GM23338 (cell line): ENCODE measurements around the gene SYNE2. TPM values are rescaled to one million over a fixed set of nuclear protein-coding genes. Genes with fewer than 3 reads are reported as not detected.

Experiments
- ATAC-seq: fragments of 200-7000 bp; cut with Tn5 transposase; 3 replicates; pipeline ENCODE4 v1.9.1; 2020
- DNase-seq: peaks from one replicate; pipeline ENCODE4 v3.0.0-alpha.2; 2015; ENCODE audit warnings: low spot score
- H2AFZ ChIP-seq: fragments of 200-600 bp; sonication (generic); 2 replicates; pipeline ENCODE4 v1.8.0; 2016; ENCODE audit warnings: antibody characterized with exemption, mild to moderate bottlenecking, moderate library complexity
- H3F3A ChIP-seq: fragments of 200-600 bp; sonication (generic); replicated peaks from 2 replicates; pipeline ENCODE4 v1.8.0; 2017; ENCODE audit warnings: antibody characterized with exemption, mixed run types, low read depth
- H3K27ac ChIP-seq: fragments of 200-600 bp; sonication (generic); 2 replicates; pipeline ENCODE4 v1.6.1; 2016; ENCODE audit warnings: low read depth
- H3K27me3 ChIP-seq: fragments of 200-600 bp; sonication (generic); 2 replicates; pipeline ENCODE4 v1.8.0; 2016; ENCODE audit warnings: mild to moderate bottlenecking, mixed run types, moderate library complexity; ENCODE audit not compliant: insufficient read depth
- H3K36me3 ChIP-seq: fragments of 200-600 bp; sonication (generic); 2 replicates; pipeline ENCODE4 v1.8.0; 2016; ENCODE audit warnings: mild to moderate bottlenecking; ENCODE audit not compliant: insufficient read depth
- H3K4me1 ChIP-seq: fragments of 200-600 bp; sonication (generic); 2 replicates; pipeline ENCODE4 v1.8.0; 2016; ENCODE audit warnings: mild to moderate bottlenecking, moderate library complexity; ENCODE audit not compliant: insufficient read depth
- H3K4me2 ChIP-seq: fragments of 200-600 bp; sonication (generic); 2 replicates; pipeline ENCODE4 v1.7.1; 2017; ENCODE audit warnings: mixed run types
- H3K4me3 ChIP-seq: fragments of 200-600 bp; sonication (generic); 2 replicates; pipeline ENCODE4 v1.6.1; 2016; ENCODE audit warnings: mixed run types
- H3K79me2 ChIP-seq: fragments of 200-600 bp; sonication (generic); replicated peaks from 2 replicates; pipeline ENCODE4 v1.8.0; 2017; ENCODE audit warnings: mild to moderate bottlenecking; ENCODE audit not compliant: insufficient read depth
- H3K9me2 ChIP-seq: fragments of 200-600 bp; sonication (generic); 2 replicates; pipeline ENCODE4 v1.8.0; 2017; ENCODE audit not compliant: insufficient read depth
- H4K20me1 ChIP-seq: fragments of 200-600 bp; sonication (generic); replicated peaks from 2 replicates; pipeline ENCODE4 v1.8.0; 2017; ENCODE audit warnings: mild to moderate bottlenecking; ENCODE audit not compliant: insufficient read depth
- H3K27ac Mint-ChIP-seq: 2 replicates; pipeline ENCODE4 v1.8.0; 2020; ENCODE audit warnings: inconsistent platforms, mild to moderate bottlenecking, moderate library complexity, mixed read lengths
- H3K27me3 Mint-ChIP-seq: 3 replicates; pipeline ENCODE4 v1.8.0; 2022; ENCODE audit warnings: low read depth, mild to moderate bottlenecking, moderate library complexity, mixed read lengths, inconsistent platforms; ENCODE audit not compliant: insufficient read depth, poor library complexity
- H3K36me3 Mint-ChIP-seq: 3 replicates; pipeline ENCODE4 v1.8.0; 2021; ENCODE audit warnings: low read depth, mild to moderate bottlenecking, inconsistent platforms, moderate library complexity, mixed read lengths
- H3K4me1 Mint-ChIP-seq: 3 replicates; pipeline ENCODE4 v1.8.0; 2020; ENCODE audit warnings: mild to moderate bottlenecking, inconsistent platforms, mixed read lengths
- H3K4me3 Mint-ChIP-seq: 3 replicates; pipeline ENCODE4 v1.8.0; 2021; ENCODE audit warnings: moderate library complexity, mild to moderate bottlenecking, inconsistent platforms, mixed read lengths
- H3K9me3 Mint-ChIP-seq: 3 replicates; pipeline ENCODE4 v1.8.0; 2020; ENCODE audit warnings: moderate library complexity, mild to moderate bottlenecking, inconsistent platforms, mixed read lengths
- EZH2 ChIP-seq: fragments of 200-600 bp; sonication (generic); IDR thresholded peaks from one replicate; pipeline ENCODE4 v1.8.0; 2017; ENCODE audit warnings: antibody characterized with exemption, mild to moderate bottlenecking, low read depth; ENCODE audit not compliant: unreplicated experiment
- EZH2phosphoT487 ChIP-seq: fragments of 200-600 bp; sonication (generic); IDR thresholded peaks from one replicate; pipeline ENCODE4 v1.8.1; 2018; ENCODE audit warnings: antibody characterized with exemption; ENCODE audit not compliant: unreplicated experiment
- POLR2AphosphoS5 ChIP-seq: IDR thresholded peaks from 2 replicates; pipeline ENCODE4 v1.6.1; 2016; ENCODE audit warnings: antibody characterized with exemption, low read depth
- polyA plus RNA-seq: library from polyadenylated mRNA; unstranded; fragments of >200 nt; fragmentation: Nextera tagmentation; extraction: Ambion mirVana; gene quantifications from 2 replicates; pipeline ENCODE4 v1.2.1, GENCODE V29; 2016
- total RNA-seq: library from RNA; depleted of rRNA; stranded (reverse); fragments of >200 nt; shearing (Covaris generic); gene quantifications from 2 replicates; pipeline ENCODE4 v1.2.3, GENCODE V29; 2014
- TF ChIP-seq, protein P1 (sequence below), 2 experiments: fragments of 200-600 bp in 1 of 2; sonication (generic) in 1 of 2; conservative IDR thresholded peaks; 2 replicates each; pipeline versions ENCODE4 v1.5.1 to v1.6.1; 2016 to 2017; ENCODE audit warnings: antibody characterized with exemption in 2 of 2, low read depth in 2 of 2, mild to moderate bottlenecking in 2 of 2, moderate library complexity in 1 of 2
- TF ChIP-seq, protein P2 (sequence below): fragments of 250-450 bp; sonication (Bioruptor Pico); IDR thresholded peaks from 2 replicates; pipeline ENCODE4 v1.5.0; 2020; ENCODE audit warnings: mild to moderate bottlenecking, moderate library complexity

Gene SYNE2
- total and polyA plus RNA-seq, 2 experiments from 2014 or later: 34.3 to 86.5 TPM

DNA sequence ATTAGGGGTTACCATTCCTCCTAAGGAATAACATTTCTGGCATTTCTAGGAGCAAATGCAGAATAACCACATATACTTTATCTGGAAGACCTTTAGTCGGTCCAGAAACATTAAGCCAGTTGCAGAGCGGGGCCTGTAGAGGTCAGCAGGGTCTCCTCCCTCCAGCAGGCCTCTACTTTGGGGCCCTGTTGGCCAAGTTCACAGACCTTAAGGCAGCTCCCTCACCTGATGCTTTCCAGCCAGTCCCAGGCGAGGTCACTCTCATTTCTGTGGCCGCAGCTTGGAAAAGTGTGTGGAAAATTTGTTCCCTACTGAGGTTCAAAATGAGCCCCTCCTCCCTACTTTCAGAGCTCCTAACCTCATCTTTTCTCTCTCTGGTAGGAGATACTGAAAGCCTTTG, 367.3 kb downstream of the SYNE2 start:
- no peaks in the 10 kb centered on the region for H3K27me3 ChIP-seq
- Mint-ChIP-seq H3K4me3 (no peak overlapping the region), H3K27ac (no peak overlapping the region), H3K36me3 (peaks cover 76% of the 10 kb centered on the region), H3K27me3 (no peaks in the 10 kb centered on the region), H3K9me3 (no peaks in the 10 kb centered on the region), H3K4me1 (no peaks in the 10 kb centered on the region)
- peaks cover 25% of the 10 kb centered on the region for H3K36me3 ChIP-seq
- H3K27ac ChIP-seq: no peak overlapping the region
- H3K9me2 ChIP-seq: no peaks in the 10 kb centered on the region
- TF ChIP-seq EZH2phosphoT487: no peak
- TF ChIP-seq, protein P1, sequence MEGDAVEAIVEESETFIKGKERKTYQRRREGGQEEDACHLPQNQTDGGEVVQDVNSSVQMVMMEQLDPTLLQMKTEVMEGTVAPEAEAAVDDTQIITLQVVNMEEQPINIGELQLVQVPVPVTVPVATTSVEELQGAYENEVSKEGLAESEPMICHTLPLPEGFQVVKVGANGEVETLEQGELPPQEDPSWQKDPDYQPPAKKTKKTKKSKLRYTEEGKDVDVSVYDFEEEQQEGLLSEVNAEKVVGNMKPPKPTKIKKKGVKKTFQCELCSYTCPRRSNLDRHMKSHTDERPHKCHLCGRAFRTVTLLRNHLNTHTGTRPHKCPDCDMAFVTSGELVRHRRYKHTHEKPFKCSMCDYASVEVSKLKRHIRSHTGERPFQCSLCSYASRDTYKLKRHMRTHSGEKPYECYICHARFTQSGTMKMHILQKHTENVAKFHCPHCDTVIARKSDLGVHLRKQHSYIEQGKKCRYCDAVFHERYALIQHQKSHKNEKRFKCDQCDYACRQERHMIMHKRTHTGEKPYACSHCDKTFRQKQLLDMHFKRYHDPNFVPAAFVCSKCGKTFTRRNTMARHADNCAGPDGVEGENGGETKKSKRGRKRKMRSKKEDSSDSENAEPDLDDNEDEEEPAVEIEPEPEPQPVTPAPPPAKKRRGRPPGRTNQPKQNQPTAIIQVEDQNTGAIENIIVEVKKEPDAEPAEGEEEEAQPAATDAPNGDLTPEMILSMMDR (conservative IDR thresholded peaks at IDR 0.05; ENCODE audit: low read depth in 2 of 2): peak; percentile 15 to 19; a peak in 2 of 4 replicates
- H3K4me1 ChIP-seq: no peaks in the 10 kb centered on the region
- DNase-seq: no peak
- H3F3A ChIP-seq: 0 out of 2 replicates have a peak, but pooled peaks cover 2% of the 10 kb centered on the region
- H3K4me2 ChIP-seq: no peak overlapping the region
- H3K79me2 ChIP-seq: no peaks in the 10 kb centered on the region
- no peak overlapping the region for H2AFZ ChIP-seq
- no peaks in the 10 kb centered on the region; the same call in 1 of the 2 replicates for H4K20me1 ChIP-seq
- peak; percentile 69 for ATAC-seq
- H3K4me3 ChIP-seq: no peak overlapping the region

DNA sequence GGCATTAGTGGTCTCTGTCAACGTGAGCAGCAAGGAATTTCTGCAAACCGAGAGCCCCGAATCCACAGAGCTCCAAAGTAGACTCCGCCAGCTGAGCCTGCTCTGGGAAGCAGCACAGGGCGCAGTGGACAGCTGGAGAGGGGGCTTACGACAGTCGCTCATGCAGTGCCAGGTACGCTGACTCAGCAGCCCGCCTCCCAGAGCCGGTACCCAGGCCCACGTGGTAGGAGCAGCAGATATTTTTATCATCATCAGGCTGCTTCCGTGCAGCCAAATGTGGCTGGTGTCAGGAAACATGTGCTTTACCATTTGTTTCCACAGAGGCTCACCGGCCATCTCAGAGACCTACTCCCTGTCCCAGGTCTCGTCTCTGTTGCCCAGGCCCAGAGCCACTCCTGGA, 367.7 kb downstream of the SYNE2 start:
- H3K9me3 Mint-ChIP-seq: no peaks in the 10 kb centered on the region
- no peak for ATAC-seq
- Histone ChIP-seq H3K4me3 (no peak overlapping the region), H2AFZ (no peak overlapping the region), H3K4me1 (no peaks in the 10 kb centered on the region), H4K20me1 (no peaks in the 10 kb centered on the region; the same call in 1 of the 2 replicates), H3K27me3 (no peaks in the 10 kb centered on the region), H3K9me2 (no peaks in the 10 kb centered on the region), H3K79me2 (no peaks in the 10 kb centered on the region), H3K36me3 (peaks cover 25% of the 10 kb centered on the region), H3F3A (0 out of 2 replicates have a peak, but pooled peaks cover 2% of the 10 kb centered on the region), H3K27ac (no peak overlapping the region), H3K4me2 (no peak overlapping the region)
- no peak overlapping the region for H3K27ac Mint-ChIP-seq
- TF ChIP-seq POLR2AphosphoS5 (no peak), EZH2 (no peak)
- TF ChIP-seq, protein P2, sequence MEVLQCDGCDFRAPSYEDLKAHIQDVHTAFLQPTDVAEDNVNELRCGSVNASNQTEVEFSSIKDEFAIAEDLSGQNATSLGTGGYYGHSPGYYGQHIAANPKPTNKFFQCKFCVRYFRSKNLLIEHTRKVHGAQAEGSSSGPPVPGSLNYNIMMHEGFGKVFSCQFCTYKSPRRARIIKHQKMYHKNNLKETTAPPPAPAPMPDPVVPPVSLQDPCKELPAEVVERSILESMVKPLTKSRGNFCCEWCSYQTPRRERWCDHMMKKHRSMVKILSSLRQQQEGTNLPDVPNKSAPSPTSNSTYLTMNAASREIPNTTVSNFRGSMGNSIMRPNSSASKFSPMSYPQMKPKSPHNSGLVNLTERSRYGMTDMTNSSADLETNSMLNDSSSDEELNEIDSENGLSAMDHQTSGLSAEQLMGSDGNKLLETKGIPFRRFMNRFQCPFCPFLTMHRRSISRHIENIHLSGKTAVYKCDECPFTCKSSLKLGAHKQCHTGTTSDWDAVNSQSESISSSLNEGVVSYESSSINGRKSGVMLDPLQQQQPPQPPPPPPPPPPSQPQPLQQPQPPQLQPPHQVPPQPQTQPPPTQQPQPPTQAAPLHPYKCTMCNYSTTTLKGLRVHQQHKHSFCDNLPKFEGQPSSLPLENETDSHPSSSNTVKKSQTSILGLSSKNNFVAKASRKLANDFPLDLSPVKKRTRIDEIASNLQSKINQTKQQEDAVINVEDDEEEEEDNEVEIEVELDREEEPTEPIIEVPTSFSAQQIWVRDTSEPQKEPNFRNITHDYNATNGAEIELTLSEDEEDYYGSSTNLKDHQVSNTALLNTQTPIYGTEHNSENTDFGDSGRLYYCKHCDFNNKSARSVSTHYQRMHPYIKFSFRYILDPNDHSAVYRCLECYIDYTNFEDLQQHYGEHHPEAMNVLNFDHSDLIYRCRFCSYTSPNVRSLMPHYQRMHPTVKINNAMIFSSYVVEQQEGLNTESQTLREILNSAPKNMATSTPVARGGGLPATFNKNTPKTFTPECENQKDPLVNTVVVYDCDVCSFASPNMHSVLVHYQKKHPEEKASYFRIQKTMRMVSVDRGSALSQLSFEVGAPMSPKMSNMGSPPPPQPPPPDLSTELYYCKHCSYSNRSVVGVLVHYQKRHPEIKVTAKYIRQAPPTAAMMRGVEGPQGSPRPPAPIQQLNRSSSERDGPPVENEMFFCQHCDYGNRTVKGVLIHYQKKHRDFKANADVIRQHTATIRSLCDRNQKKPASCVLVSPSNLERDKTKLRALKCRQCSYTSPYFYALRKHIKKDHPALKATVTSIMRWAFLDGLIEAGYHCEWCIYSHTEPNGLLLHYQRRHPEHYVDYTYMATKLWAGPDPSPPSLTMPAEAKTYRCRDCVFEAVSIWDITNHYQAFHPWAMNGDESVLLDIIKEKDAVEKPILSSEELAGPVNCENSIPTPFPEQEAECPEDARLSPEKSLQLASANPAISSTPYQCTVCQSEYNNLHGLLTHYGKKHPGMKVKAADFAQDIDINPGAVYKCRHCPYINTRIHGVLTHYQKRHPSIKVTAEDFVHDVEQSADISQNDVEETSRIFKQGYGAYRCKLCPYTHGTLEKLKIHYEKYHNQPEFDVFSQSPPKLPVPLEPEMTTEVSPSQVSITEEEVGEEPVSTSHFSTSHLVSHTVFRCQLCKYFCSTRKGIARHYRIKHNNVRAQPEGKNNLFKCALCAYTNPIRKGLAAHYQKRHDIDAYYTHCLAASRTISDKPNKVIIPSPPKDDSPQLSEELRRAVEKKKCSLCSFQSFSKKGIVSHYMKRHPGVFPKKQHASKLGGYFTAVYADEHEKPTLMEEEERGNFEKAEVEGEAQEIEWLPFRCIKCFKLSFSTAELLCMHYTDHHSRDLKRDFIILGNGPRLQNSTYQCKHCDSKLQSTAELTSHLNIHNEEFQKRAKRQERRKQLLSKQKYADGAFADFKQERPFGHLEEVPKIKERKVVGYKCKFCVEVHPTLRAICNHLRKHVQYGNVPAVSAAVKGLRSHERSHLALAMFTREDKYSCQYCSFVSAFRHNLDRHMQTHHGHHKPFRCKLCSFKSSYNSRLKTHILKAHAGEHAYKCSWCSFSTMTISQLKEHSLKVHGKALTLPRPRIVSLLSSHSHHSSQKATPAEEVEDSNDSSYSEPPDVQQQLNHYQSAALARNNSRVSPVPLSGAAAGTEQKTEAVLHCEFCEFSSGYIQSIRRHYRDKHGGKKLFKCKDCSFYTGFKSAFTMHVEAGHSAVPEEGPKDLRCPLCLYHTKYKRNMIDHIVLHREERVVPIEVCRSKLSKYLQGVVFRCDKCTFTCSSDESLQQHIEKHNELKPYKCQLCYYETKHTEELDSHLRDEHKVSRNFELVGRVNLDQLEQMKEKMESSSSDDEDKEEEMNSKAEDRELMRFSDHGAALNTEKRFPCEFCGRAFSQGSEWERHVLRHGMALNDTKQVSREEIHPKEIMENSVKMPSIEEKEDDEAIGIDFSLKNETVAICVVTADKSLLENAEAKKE: no peak
- peaks cover 75% of the 10 kb centered on the region for H3K36me3 Mint-ChIP-seq
- DNase-seq: no peak
- H3K27me3 Mint-ChIP-seq: no peaks in the 10 kb centered on the region
- H3K4me3 Mint-ChIP-seq: no peak overlapping the region
- no peaks in the 10 kb centered on the region for H3K4me1 Mint-ChIP-seq
